Esophagus muscularis mucosa (tissue), 4 donors: ENCODE data around the gene DRG1. TPM values are rescaled to one million over a fixed set of nuclear protein-coding genes. Genes with fewer than 3 reads are reported as not detected.
"Not testable (repeated sequence)": the region's sequence is repeated elsewhere in the genome, so short reads cannot be mapped to it uniquely, and the experiment has no call there.

Experiments used
- DNase-seq: peaks from one replicate; pipeline ENCODE4 v3.0.0-alpha.2; 2017; ENCODE audit errors: extremely low spot score
- H3K27ac ChIP-seq, 4 donors: fragments of 200-600 bp; sonication (generic); replicated peaks in 1 of 4; 1 replicate in 3 of 4; 2 replicates in 1 of 4; pipeline ENCODE4 v1.5.1; 2016 to 2019; ENCODE audit warnings: mild to moderate bottlenecking in 1 of 4
- H3K27me3 ChIP-seq, 4 donors: fragments of 200-600 bp; sonication (generic); one replicate each; pipeline versions ENCODE4 v1.5.1 to v1.6.0; 2016 to 2019
- H3K36me3 ChIP-seq, 4 donors: fragments of 200-600 bp; sonication (generic); one replicate each; pipeline ENCODE4 v1.5.1; 2016 to 2019
- H3K4me1 ChIP-seq, 4 donors: fragments of 200-600 bp; sonication (generic); one replicate each; pipeline ENCODE4 v1.5.1; 2016 to 2019
- H3K4me3 ChIP-seq, 4 donors: fragments of 200-600 bp; sonication (generic); 1 replicate in 2 of 4; 2 replicates in 2 of 4; pipeline ENCODE4 v1.5.1; 2016 to 2019; ENCODE audit warnings: mild to moderate bottlenecking in 4 of 4, moderate library complexity in 1 of 4
- H3K9me3 ChIP-seq, 4 donors: fragments of 200-600 bp; sonication (generic); 1 replicate in 3 of 4; 2 replicates in 1 of 4; pipeline ENCODE4 v1.5.1; 2016 to 2019
- CTCF ChIP-seq, 3 experiments: fragments of 200-600 bp in 2 of 3; fragments of 450-650 bp in 1 of 3; sonication (generic) in 2 of 3; IDR thresholded peaks; one replicate each; pipeline ENCODE4 v1.5.1; 2017 to 2019; ENCODE audit warnings: antibody characterized with exemption in 3 of 3, mild to moderate bottlenecking in 2 of 3, moderate library complexity in 1 of 3
- EP300 ChIP-seq: sonication (generic); formaldehyde crosslinking; IDR thresholded peaks from one replicate; pipeline ENCODE4 v1.6.1; 2017; ENCODE audit warnings: antibody characterized with exemption
- POLR2A ChIP-seq: fragments of 450-650 bp; IDR thresholded peaks from one replicate; pipeline ENCODE4 v1.6.1; 2017; ENCODE audit warnings: antibody characterized with exemption, moderate library complexity, mild to moderate bottlenecking, low read depth
- POLR2AphosphoS5 ChIP-seq, 2 donors: sonication (generic); formaldehyde crosslinking; IDR thresholded peaks; one replicate each; pipeline ENCODE4 v1.6.1; 2017; ENCODE audit warnings: antibody characterized with exemption in 2 of 2
- WGBS: methylation state at CpG from one replicate; pipeline ENCODE4 v1.1.5; 2018; 5-methylcytosine and 5-hydroxymethylcytosine counted together
- intact Hi-C: fragments of 100-400 bp; cut with DNase I; formaldehyde crosslinking; loops from one replicate; pipeline ENCODE4 v1.15.1; 2023
- small RNA-seq, 3 donors: library from RNA; depleted of rRNA; stranded (forward); fragments of <200 nt; gene quantifications; one replicate each; pipeline ENCODE3, GENCODE V24; 2016
- total RNA-seq, 4 donors: library from RNA; depleted of rRNA; stranded (reverse); fragments of >200 nt; gene quantifications; one replicate each; pipeline versions ENCODE4 v1.1.0 to v1.2.1, GENCODE V29; 2016

DRG1 gene
- total RNA-seq, 4 donors from 2014 or later = 38.3 to 61.0 (median 53.0) TPM

GRCh38 chr22:31474743-31475142 lies 75.3 kb downstream of the DRG1 start:
- Histone ChIP-seq H3K27me3 (no peaks in the 10 kb centered on the region), H3K27ac (no peak overlapping the region), H3K4me3 (no peak overlapping the region), H3K9me3 (no peaks in the 10 kb centered on the region), H3K4me1 (peaks cover 0 to 6% (median 2%) of the 10 kb centered on the region in 4 donors), H3K36me3 (peaks cover 0 to 51% (median 34%) of the 10 kb centered on the region in 4 donors)
- no peak for TF ChIP-seq POLR2A
- no peak for TF ChIP-seq POLR2AphosphoS5 (IDR thresholded peaks at IDR 0.05)
- no peak for TF ChIP-seq EP300
- no peak for TF ChIP-seq CTCF (IDR thresholded peaks at IDR 0.05)
- intact Hi-C loops = no loop called here
- no peak for DNase-seq
- WGBS = 86% methylated on average over 2 of the region's 2 CpGs

- H3K27me3 ChIP-seq = no peaks in the 10 kb centered on the region
- H3K9me3 ChIP-seq = no peaks in the 10 kb centered on the region
- H3K36me3 ChIP-seq = peaks cover 0 to 51% (median 33%) of the 10 kb centered on the region in 4 donors
- intact Hi-C loops = no loop called here
- H3K27ac ChIP-seq = no peak overlapping the region
- 87% methylated on average over 3 of the region's 3 CpGs for WGBS
- peaks cover 0 to 6% (median 2%) of the 10 kb centered on the region in 4 donors for H3K4me1 ChIP-seq
- no peak for DNase-seq
- TF ChIP-seq POLR2A = no peak
- TF ChIP-seq EP300 = no peak
- no peak for TF ChIP-seq POLR2AphosphoS5 (IDR thresholded peaks at IDR 0.05)
- H3K4me3 ChIP-seq = no peak overlapping the region
These were observed 76.4 kb downstream of the DRG1 start for GRCh38 chr22:31475800-31476199.

DNA sequence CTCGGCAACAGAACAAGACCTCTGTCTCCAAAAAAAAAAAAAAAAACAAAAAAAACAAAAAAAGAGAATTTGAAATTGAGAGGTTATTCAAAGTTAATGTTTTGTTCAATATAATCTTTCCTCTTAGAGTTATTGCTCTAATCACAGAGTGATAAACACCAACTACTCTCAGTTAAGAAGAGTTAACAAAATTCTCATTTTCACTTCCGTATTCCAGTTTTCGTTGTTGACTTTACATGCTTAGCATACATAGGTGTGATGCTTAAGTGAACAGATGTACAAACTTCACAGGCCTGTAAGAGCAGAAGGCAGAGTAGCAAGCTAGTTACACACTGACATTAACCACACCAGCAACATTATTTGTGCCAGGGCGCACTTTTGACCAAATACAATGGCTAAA lies 77.9 kb downstream of the DRG1 start:
- H3K4me1 ChIP-seq = peaks cover 0 to 6% (median 2%) of the 10 kb centered on the region in 4 donors
- no peak overlapping the region for H3K27ac ChIP-seq
- no peak overlapping the region for H3K4me3 ChIP-seq
- TF ChIP-seq EP300 (no peak), POLR2A (no peak), CTCF (IDR thresholded peaks at IDR 0.05) (no peak), POLR2AphosphoS5 (IDR thresholded peaks at IDR 0.05) (no peak)
- intact Hi-C loops = no loop called here
- no peaks in the 10 kb centered on the region for H3K9me3 ChIP-seq
- DNase-seq = no peak
- peaks cover 7 to 57% (median 39%) of the 10 kb centered on the region in 4 donors for H3K36me3 ChIP-seq
- H3K27me3 ChIP-seq = no peaks in the 10 kb centered on the region
- 92% methylated on average over 4 of the region's 4 CpGs for WGBS

GRCh38 chr22:31481129-31481528 lies 81.7 kb downstream of the DRG1 start:
- peaks cover 22 to 85% (median 63%) of the 10 kb centered on the region in 4 donors for H3K36me3 ChIP-seq
- intact Hi-C loops = no loop called here
- TF ChIP-seq POLR2AphosphoS5 (IDR thresholded peaks at IDR 0.05) (no peak), POLR2A (no peak), EP300 (no peak), CTCF (IDR thresholded peaks at IDR 0.05) (no peak)
- peaks cover 0 to 22% (median 9%) of the 10 kb centered on the region in 4 donors for H3K4me1 ChIP-seq
- no peak overlapping the region for H3K27ac ChIP-seq
- DNase-seq = no peak
- H3K27me3 ChIP-seq = no peaks in the 10 kb centered on the region
- no peak overlapping the region for H3K4me3 ChIP-seq
- H3K9me3 ChIP-seq = no peaks in the 10 kb centered on the region
- 94% methylated on average over 3 of the region's 3 CpGs for WGBS

DNA sequence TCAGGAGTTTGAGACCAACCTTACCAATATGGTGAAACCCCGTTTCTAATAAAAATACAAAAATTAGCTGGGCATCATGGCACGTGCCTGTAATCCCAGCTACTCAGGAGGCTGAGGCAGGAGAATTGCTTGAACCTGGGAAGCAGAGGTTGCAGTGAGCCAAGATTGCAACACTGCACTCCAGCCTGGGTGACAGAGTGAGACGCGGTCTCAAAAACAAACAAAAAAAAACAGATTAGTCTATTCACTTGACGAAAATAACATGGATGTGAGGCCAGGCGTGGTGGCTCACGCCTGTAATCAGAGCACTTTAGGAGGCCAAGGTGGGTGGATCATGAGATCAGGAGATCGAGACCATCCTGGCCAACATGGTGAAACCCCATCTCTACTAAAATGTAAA lies 83.1 kb downstream of the DRG1 start:
- Histone ChIP-seq H3K4me1 (peaks cover 0 to 26% (median 17%) of the 10 kb centered on the region in 4 donors), H3K36me3 (peaks cover 33 to 92% (median 70%) of the 10 kb centered on the region in 4 donors)
- intact Hi-C loops, DNase-seq, H3K27ac ChIP-seq, H3K27me3 ChIP-seq, H3K9me3 ChIP-seq, H3K4me3 ChIP-seq: not testable (repeated sequence)
- 89% methylated on average over 8 of the region's 8 CpGs for WGBS

Small RNA genes lying within 50 kb of the gene (small RNA-seq; reads per million reads assigned to genes)
- 0 reads per million in 3 donors for gene RNU6-28P
- gene RNU6-338P = 0 reads per million in 3 donors

Other genes with a start within 250 kb of the DRG1 start
- gene RNF185, start 239.4 kb upstream of the DRG1 start, total RNA-seq = 10 to 100 TPM; 33.6 to 66.7 (median 55.6) TPM
- 10 to 100 TPM; 12.0 to 18.2 (median 14.3) TPM for gene LIMK2, start 187.3 kb upstream of the DRG1 start, total RNA-seq
- gene PIK3IP1, start 107.1 kb upstream of the DRG1 start, total RNA-seq = 10 to 100 TPM; 34.5 to 49.1 (median 39.8) TPM
- gene PATZ1, start 53.3 kb upstream of the DRG1 start, total RNA-seq = 10 to 100 TPM; 12.9 to 20.6 (median 17.0) TPM
- 10 to 100 TPM; 23.8 to 51.4 (median 25.0) TPM for gene EIF4ENIF1, start 90.2 kb downstream of the DRG1 start, total RNA-seq
- 10 to 100 TPM in 3 of 4 donors, 1 to 10 TPM in 1; 9.4 to 21.1 (median 15.4) TPM for gene SFI1, start 96.9 kb downstream of the DRG1 start, total RNA-seq